RPMI8226 (cell line): Measurements from ENCODE around the gene WFS1.

ENCODE experiments used
- DNase-seq: peaks from one replicate; pipeline ENCODE4 v3.0.0-alpha.2; 2015

The WFS1 gene

GRCh38 chr4:6262847-6263487 is 6.7 kb upstream of the WFS1 start:
- no peak for DNase-seq

GRCh38 chr4:6263526-6264224 is 6.0 kb upstream of the WFS1 start:
- DNase-seq, result no peak

- peak; percentile 43 for DNase-seq
Observed at GRCh38 chr4:6264225-6264540, 5.5 kb upstream of the WFS1 start.

- no peak for DNase-seq
Observed at GRCh38 chr4:6265546-6265945, 4.1 kb upstream of the WFS1 start.

GRCh38 chr4:6267573-6267972 is 2.1 kb upstream of the WFS1 start:
- no peak for DNase-seq

- DNase-seq, result no peak
Observed at GRCh38 chr4:6268650-6269615, 717 bp upstream of the WFS1 start.

- peak; percentile 8 for DNase-seq
Observed at GRCh38 chr4:6270636-6271121, 1.0 kb downstream of the WFS1 start.

- no peak for DNase-seq
Observed at GRCh38 chr4:6271206-6271605, 1.6 kb downstream of the WFS1 start.

- DNase-seq, result no peak
Observed at GRCh38 chr4:6271701-6272465, 2.2 kb downstream of the WFS1 start.

- DNase-seq, result no peak
Observed at GRCh38 chr4:6272863-6273660, 3.4 kb downstream of the WFS1 start.

- DNase-seq, result no peak
Observed at GRCh38 chr4:6273661-6273990, 4.0 kb downstream of the WFS1 start.

GRCh38 chr4:6275351-6275750 is 5.7 kb downstream of the WFS1 start:
- no peak for DNase-seq

GRCh38 chr4:6275898-6276806 is 6.5 kb downstream of the WFS1 start:
- no peak for DNase-seq

- DNase-seq, result no peak
Observed at GRCh38 chr4:6277139-6277802, 7.6 kb downstream of the WFS1 start.

- DNase-seq, result no peak
Observed at GRCh38 chr4:6277935-6278800, 8.5 kb downstream of the WFS1 start.

- DNase-seq, result no peak
Observed at GRCh38 chr4:6278801-6279197, 9.1 kb downstream of the WFS1 start.

- DNase-seq, result no peak
Observed at GRCh38 chr4:6279582-6280289, 10.1 kb downstream of the WFS1 start.

GRCh38 chr4:6280365-6280996 is 10.8 kb downstream of the WFS1 start:
- DNase-seq, result no peak
